Cardiac fibroblast (primary cell): ENCODE results near the gene R3HDM2.

Experiments
- DNase-seq, 2 donors: peaks; one replicate each; pipeline versions ENCODE4 v3.0.0 to v3.0.0-alpha.2; 2010; ENCODE audit warnings: low read depth in 2 of 2
- H3K4me3 ChIP-seq, 2 donors: replicated peaks in 1 of 2; 1 replicate in 1 of 2; 2 replicates in 1 of 2; pipeline ENCODE4 v1.5.1; 2011; ENCODE audit warnings: low read depth in 2 of 2, low read length in 2 of 2, mild to moderate bottlenecking in 2 of 2, moderate library complexity in 1 of 2
- CTCF ChIP-seq: IDR thresholded peaks from one replicate; pipeline ENCODE4 v1.5.1; 2011; ENCODE audit warnings: low read depth, mild to moderate bottlenecking, low read length, inconsistent platforms

R3HDM2 gene

GRCh38 chr12:57216014-57216911 is 214.6 kb downstream of the R3HDM2 start, which contains the start of gene NXPH4:
Gene NXPH4, plus strand, starts transcription at chr12:57216794. Its CDS starts 176 bp downstream, at chr12:57216970.
- no peak for TF ChIP-seq CTCF
- no peak for DNase-seq

GRCh38 chr12:57215668-57216013 is 215.2 kb downstream of the R3HDM2 start:
- H3K4me3 ChIP-seq: no peak overlapping the region
- DNase-seq: peak in 1 of 2 donors; percentile 32
- TF ChIP-seq CTCF: no peak

More at GRCh38 chr12:57216014-57216911, 214.6 kb downstream of the R3HDM2 start, which contains the start of gene NXPH4:
- H3K4me3 ChIP-seq: peak within 1 kb of the TSS; percentile 35 to 67

- no peak for TF ChIP-seq CTCF
- no peak for DNase-seq
- H3K4me3 ChIP-seq: no peak overlapping the region
These were observed 215.8 kb downstream of the R3HDM2 start for GRCh38 chr12:57215065-57215464.

GRCh38 chr12:57214398-57214781 is 216.5 kb downstream of the R3HDM2 start:
- TF ChIP-seq CTCF: peak; percentile 75
- DNase-seq: peak; percentile 63 to 65
- H3K4me3 ChIP-seq: no peak overlapping the region

GRCh38 chr12:57213763-57214397 is 217.0 kb downstream of the R3HDM2 start:
- no peak overlapping the region for H3K4me3 ChIP-seq
- TF ChIP-seq CTCF: no peak
- no peak for DNase-seq

GRCh38 chr12:57213058-57213715 is 217.7 kb downstream of the R3HDM2 start:
- DNase-seq: peak; percentile 87 to 91
- H3K4me3 ChIP-seq: no peak overlapping the region
- TF ChIP-seq CTCF: peak; percentile 92
